Left kidney (tissue), 8 donors: Measurements from ENCODE around the gene PROC. TPM values are rescaled to one million over a fixed set of nuclear protein-coding genes. Genes with fewer than 3 reads are reported as not detected.

ENCODE experiments used
- DNase-seq: peaks from one replicate; pipeline ENCODE4 v3.0.0-alpha.2; 2013
- long read RNA-seq, 8 donors: transcript quantifications; one replicate each; lab custom pipeline, GENCODE V29; 2026
- polyA plus RNA-seq: library from polyadenylated mRNA; unstranded; fragments of 120-200 nt; gene quantifications from one replicate; pipeline ENCODE4 v1.2.1, GENCODE V29; 2013; ENCODE audit not compliant: insufficient read length

Gene PROC
- polyA plus RNA-seq = 3.6 TPM
- long read RNA-seq, donor 1, partial matches to known transcripts = 5 of 5 reads
- long read RNA-seq, donor 1, other reads (novel, unspliced or antisense) = 0 of 5 reads
- long read RNA-seq, donor 2 = 0 reads
- long read RNA-seq, donor 3 = 0 reads
- long read RNA-seq, donor 4 = 0 reads
- long read RNA-seq, donor 5, partial matches to known transcripts = 0 of 1 reads
- long read RNA-seq, donor 5, other reads (novel, unspliced or antisense) = 0 of 1 reads
- long read RNA-seq, donor 6 = 0 reads
- long read RNA-seq, donor 7 = 0 reads
- long read RNA-seq, donor 8 = 0 reads

DNA sequence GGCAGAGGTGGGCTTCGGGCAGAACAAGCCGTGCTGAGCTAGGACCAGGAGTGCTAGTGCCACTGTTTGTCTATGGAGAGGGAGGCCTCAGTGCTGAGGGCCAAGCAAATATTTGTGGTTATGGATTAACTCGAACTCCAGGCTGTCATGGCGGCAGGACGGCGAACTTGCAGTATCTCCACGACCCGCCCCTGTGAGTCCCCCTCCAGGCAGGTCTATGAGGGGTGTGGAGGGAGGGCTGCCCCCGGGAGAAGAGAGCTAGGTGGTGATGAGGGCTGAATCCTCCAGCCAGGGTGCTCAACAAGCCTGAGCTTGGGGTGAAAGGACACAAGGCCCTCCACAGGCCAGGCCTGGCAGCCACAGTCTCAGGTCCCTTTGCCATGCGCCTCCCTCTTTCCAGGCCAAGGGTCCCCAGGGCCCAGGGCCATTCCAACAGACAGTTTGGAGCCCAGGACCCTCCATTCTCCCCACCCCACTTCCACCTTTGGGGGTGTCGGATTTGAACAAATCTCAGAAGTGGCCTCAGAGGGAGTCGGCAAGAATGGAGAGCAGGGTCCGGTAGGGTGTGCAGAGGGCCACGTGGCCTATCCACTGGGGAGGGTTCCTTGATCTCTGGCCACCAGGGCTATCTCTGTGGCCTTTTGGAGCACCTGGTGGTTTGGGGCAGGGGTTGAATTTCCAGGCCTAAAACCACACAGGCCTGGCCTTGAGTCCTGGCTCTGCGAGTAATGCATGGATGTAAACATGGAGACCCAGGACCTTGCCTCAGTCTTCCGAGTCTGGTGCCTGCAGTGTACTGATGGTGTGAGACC, at the start of gene PROC:
Gene PROC, plus strand, starts transcription at position 128 of the 812 bp plus-strand sequence. CDS start 1,516 bp downstream, outside the sequence.
- DNase-seq = no peak

DNA sequence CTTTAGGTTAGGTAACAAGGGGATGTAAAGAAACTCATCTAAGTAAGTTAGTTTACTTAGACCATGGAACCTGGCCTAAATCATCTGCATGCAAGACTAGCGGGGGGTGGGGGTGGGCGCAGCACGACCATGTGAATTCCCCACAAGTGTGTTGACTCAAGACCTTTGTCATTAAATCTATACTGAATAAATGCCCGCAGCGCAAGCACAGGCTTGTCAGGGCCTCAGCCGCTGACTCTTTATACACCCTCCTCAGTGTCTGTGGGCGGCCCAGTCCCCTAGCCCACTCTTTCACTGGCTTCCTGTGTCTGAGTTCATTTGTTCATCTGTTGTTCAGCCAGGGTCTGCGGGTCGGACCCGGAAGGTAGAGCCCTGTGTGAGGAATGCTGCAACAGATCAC, 48.2 kb upstream of the PROC start:
- no peak for DNase-seq

DNA sequence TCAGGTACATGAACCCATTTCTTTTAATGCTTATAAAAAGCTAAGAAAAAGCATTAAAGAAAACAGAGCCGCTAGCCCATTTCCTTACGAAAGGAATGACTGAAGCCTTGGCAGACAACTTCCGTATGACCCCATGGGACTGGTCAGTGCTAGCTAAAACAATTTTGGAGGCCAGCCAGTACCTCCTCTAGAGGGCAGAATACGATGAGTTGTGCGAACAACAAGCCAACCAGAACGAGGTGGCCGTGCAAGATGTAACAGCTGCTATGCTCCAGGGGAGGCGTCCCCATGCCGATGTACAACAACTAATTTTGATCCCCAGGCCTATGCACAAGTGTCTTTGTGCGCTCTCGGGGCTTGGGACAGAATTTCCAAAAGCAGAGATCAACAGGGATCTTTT, 47.2 kb upstream of the PROC start:
- no peak for DNase-seq

DNA sequence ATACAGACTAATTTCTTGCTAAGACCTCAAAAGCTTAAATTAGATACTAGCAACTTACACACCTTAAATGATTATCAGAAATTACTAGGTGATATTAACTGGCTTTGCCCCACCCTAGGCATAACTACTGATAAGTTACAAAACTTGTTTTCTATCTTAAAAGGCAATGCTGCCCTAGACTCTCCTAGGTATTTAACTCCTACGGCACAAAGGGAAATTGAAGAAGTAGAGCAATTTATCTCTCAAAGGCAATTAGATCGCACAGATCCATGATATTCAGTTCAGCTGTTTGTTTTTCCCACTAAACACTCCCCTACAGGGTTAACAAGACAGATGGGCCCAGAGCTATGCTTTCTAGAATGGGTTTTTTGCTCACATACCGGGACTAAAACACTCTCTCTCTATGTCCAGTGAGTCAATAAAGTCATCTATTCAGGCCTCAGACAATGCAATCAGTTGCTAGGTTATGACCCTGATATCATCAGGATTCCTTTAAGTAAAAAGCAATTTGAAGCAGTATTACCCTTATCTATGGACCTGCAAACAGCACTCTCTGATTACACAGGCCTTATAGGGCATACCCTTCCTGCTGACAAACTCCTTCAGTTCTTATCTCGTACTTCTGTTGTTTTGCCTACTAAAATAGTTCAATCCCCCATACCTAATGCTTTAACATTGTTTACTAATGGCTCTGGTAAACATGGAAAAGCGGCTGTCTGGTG, 44.7 kb upstream of the PROC start:
- DNase-seq = no peak

DNA sequence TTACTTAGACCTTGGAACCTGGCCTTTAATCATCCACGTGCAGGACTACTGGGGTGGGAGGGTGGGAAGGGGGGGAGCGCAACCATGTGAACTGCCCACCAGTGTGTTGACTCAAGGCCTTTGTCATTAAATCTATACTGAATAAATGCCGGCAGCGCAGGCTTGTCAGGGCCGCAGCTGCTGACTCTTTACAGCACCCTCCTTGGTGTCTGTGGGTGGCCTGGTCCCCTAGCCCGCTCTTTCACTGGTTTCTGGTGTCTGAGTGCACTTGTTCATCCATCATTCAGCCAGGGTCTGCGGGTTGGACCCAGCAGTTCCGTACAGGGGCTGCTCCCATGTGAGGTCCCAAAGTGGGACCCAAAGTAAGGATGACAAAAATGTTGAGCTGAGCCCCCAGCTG, 42.0 kb upstream of the PROC start:
- no peak for DNase-seq

DNA sequence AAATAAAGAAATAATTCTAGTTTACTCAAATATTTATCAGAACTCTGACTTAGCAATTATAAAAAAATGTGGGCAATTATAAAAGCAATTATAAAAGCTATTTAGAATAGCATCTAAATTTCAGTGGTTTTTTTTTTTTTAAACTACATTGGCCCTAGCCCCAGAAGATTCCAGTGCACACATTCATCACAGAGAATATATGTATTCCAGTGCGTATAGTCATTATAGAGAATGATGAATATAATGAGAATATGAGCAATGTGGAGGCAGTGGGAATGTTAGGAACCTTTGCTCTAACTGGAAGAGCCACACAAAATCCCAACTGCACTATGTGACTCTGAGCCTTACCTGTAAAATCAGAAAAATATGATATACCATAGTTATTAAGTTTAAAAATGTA, 41.0 kb upstream of the PROC start:
- no peak for DNase-seq

DNA sequence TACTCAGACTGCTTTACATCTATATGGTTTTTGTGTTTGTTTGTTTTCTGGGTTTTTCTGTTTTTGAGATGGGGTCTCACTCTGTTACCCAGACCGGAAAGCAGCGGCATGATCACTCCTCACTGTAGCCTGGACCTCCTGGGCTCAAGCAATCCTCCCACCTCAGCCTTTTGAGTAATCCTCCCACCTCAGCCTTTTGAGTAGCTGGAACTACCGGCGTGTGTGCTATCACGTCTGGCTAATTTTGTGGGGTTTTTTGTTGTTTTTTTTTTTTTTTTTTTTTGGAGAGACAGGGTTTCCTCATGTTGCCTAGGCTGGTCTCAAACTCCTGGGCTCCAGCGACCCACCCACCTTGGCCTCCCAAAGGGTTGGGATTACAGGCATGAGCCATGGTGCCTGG, 39.5 kb upstream of the PROC start:
- no peak for DNase-seq

DNA sequence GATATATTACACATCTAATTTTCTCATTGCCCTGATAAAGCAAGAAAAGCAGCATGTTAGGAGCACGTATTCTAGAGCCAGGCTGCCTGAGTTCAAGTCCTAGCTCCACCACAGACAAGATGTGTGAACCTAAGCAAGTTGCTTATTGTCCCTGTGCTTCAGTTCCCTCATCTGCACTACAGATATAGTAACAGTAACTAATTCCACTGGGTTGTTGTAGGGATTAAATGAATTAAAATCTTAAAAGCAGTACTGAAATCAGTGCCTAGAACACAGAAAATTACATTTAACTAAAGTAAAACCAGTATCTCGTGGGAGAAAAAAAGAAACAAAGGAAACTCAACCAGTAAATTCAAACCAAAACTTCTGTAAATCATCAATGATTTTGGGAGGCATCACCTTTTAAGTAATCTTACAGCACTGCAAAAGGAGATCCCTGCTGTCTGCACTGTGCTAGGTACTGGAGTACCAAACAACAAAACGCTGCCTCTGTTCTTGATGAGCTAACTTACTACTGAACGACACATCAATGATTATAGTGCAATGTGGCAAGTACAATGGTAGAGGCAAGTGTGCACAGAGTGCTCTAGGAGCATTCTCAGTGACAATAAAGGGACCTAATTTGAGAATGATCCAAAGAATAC, 38.4 kb upstream of the PROC start:
- DNase-seq = no peak

DNA sequence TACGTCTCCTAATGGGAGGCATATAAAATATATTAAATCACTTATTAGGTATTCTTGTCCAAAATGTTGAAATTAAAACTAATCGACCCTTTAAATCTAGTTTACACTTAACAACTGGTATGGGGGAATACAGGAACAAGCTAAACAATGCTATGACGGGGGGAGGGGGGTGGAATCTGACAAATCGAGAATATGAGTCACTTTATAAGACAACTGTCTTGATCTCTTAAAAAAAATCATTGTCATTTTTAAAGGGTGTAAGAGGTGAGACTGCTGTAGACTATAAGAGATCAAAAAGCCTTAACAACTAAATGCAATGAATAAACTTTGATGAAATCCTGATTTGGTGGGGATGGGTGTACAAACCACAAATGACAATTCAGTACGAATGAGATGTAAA, 36.5 kb upstream of the PROC start:
- no peak for DNase-seq

DNA sequence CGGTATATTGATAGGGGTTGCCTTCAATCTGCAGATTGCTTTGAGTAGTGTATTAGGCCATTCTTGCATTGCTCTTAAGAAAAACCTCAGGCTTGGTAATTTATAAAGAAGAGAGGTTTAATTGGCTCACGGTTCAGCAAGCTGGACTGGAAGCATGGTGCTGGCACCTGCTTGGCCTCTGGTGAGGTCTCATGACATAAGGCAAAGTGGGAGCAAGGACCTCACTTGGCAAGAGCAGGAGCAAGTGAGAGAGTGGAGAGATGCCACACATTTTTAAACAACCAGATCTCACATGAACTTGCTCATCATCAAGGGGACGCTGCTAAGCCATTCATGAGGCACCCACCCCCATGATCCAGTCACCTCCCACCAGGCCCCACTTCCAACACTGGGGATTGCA, 35.4 kb upstream of the PROC start:
- no peak for DNase-seq

DNA sequence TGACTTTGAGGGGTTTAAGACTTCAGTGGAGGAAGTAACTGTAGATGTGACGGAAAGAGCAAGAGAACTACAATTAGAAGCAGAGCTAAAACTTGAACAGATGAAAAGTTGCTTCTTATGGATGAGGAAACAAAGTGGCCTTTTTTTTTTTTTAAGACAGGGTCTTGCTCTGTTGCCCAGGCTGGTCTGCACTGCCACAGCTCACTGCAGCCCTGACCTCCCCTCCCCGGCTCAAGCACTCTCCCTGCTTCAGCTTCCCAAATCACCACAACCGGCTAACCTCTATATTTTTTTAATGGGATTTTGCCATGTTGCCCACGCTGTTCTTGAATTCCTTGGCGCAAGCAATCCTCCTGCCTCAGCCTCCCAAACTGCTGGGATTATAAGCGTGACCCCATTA, 33.7 kb upstream of the PROC start:
- no peak for DNase-seq

DNA sequence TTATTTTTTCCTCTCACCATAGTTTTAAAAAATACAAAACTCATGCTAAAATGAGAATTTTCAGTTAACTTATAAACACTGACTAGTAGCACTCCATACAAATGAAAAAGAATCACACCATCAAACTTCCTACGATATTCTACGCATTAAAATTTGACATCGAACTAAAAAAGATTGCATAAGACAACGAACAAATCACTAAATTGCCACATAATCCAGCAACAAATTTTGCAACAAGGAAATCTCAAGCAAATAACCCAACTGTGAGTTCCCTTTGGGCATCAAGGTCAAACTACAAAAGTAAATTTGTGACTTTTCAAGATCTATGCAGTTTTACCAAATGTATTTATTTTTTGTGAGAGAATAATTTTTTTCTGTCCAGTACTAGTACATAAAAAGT, 32.0 kb upstream of the PROC start:
- DNase-seq = no peak

DNA sequence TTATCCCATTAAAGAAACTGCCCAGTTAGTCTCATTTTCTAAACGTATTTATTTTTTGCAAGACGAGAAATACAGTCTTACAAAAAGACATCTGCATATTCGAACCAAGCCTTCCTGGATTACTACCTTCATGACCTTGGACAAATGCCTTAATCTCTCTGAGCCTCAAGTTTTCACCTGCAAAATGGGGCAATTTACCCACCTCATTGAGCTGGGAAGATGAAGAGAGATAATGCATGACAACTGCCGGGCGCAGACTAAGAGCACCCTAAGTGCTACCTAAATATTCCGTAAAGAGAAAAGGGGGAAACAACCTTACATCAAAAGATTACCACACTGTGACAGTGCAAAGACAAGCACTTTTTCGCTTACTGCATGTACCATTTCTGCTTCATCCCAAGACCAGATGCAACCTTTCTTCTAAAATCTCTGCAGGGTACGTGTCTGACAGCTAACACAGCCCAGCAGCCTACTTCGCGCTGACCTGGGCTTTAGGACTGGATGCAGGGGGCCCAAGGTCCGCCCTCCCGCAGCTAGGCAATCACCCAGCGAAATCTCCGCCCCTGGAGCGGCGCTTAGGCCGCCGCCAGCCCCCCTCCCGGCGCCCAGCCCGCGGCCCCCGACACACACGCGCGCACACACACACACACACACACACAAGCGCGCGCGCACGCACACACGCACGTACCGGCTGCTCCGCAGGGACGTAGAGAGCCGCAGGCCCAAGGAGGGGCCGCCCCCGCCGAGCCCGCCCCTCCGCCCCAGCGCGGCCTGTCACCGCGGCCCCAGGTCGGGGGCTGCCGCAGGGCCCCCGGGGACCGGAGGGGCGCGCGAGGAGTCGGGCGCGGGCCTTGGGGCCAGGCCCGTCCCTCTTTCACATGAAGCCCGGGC, 31.2 kb upstream of the PROC start:
- DNase-seq = peak; percentile 84

DNA sequence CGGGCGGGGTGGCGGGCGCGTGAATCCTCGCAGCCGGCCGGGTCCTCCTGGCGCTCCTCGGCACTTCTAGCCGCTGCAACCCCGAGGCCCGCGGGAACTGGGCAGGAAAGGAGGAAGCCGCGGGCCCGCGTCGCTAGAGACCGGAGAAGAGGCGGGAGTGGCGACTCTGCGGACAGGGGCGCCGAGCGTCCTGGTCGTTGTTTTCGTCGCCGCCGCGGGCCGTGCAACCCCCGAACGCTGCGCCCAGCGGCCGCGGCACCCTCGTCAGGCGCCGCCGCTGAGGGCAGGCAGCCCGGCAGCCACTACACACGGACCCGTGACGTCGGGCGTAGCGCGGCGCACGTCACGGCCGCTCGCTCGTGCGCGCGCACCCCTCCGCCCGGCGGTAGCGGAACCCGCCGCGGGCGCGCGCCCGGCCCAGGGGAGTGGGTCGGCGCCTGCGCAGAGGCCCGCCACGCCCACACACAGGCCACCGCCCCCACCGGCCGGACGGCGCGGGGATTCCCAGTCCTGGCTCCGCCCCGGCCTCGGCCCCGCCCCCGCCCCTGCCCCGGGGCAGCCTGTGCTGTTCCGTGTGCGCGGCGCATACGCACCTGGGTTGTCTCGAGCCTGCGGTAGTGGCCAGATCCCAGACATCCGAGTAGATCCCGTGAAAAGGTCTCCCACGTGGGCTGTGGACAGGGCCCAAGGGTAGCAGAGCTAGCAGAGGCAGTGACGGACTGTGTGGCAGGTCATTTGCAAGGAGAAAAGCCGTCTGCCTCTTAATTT, 30.4 kb upstream of the PROC start, which contains the start of gene MAP3K2:
Gene MAP3K2, minus strand, starts transcription at position 321 of the 768 bp plus-strand sequence. CDS start 44,846 bp downstream, outside the sequence.
- peak; percentile 91 for DNase-seq

DNA sequence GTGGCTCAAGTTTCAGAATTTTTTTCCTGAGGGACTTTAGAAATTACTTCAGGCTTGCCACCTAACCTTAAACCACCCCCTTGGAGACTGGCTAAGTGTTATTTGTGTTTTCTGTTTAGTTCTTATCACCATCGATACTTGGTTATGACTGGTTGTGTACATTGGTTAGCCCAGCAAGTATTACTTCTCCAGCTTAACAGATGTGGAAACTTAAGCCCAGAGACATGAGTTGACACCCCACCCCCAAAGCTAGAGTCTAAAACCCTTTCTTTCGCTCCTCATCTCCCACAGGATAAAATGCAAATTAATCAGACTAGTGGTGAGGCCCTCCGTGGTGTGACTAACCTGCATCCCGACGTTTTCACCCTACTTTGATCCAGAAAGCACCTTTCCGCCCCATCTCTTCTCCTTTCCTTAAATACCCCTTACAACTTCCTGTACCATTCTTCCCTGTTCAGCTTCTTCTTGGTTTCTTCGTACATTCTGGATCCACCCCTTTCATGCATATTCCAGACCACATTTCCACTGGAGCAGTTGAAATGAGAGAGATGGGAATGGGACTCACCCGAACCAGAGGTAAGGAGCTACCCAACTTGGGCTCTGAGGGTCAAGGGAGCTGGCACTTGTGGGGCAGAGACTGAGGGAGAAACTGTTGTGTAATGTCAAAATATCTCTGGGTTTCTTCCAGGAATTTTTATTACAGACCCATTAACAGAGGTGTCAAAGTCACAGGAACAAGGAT, 29.6 kb upstream of the PROC start:
- no peak for DNase-seq

DNA sequence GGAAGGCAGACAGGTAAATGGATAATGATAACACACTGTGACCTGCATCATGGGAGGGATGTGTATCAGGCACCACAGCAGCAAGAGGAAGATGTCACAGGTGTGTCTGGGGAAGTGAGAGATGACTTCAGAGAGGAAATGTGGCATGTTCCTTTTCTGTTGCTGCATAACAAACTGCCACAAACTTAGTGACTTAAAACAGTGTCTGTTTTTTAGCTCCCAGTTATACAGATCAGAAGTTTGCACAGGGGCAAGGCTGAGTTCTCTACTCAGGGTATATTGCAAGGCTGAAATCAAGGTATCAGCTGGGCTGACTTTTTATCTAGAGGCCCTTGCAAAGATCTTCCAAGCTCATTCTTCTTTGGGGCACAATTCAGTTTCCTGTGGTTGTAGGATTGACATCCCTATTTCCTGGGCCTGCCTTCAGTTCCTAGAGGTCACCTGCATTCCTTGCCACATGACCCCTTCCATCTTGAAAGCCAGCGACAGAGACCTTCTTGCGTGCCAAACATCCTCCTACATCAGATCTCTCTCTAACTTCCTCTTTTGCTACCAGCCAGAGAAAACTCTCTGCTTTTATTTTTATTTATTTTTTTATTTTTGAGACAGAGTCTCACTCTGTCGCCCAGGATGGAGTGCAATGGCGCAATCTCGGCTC, 28.3 kb upstream of the PROC start:
- DNase-seq = no peak

DNA sequence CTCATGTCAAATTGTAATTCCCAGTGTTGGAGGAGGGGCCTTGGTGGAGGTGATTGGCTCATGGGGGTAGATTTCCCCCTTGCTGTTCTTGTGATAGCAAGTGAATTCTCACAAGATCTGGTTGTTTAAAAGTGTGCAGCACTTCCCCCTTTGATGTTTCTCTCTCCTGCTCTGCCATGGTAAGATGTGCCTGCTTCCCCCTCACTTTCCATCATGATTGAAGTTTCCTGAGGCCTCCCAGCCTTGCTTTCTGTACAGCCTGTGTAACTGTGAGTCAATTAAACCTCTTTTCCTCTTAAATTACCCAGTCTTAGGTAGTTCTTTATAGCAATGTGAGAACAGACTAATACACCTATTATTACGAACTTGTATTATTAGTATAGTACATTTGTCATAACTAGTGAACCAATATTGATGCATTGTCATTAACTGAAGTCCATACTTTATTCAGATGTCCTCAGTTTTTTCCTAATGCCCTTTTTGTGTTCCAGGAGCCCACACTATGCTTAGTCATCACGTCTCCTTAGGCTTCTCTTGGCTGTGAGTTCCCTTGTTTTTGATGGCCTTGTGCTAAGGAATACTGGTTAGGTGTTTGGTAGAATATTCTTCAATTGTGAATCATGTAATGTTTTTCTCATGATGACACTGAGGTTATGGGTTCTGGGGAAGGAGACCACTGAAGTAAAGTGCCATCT, 25.9 kb upstream of the PROC start:
- DNase-seq = no peak

DNA sequence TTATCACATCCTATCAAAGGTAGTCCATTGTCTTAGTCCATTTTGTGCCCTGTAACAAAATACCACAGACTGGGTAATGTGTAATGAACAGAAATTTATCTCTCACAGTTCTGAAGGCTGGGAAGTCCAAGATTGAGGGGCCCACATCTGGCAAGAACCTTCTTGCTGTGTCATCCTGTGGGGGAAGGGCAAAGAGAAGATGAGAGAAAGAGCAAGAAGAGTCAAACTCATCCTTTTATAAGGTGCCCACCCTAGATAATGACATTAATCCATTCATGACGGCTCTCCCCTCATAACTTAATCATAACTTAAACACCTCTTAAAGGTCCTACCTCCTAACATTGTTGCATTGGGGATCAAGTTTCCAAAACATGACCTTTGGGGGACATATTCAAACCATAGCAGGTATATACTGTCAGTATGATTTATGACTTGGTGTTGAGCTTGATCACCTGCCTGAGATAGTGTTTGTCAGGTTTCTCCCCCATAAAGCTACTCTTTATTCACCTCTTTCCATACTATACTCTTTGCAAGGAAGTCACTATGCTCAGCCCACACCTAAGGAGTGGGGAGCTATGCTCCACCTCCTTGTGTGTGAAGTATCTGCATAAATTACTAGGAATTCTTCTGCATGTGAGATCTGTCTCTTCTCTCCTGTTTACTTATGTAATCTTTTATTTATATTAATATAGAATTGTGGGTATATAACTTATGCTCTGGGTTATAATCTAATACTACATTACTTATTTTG, 25.2 kb upstream of the PROC start:
- DNase-seq = no peak
